ENCODE results near the gene CELF5.

DNA sequence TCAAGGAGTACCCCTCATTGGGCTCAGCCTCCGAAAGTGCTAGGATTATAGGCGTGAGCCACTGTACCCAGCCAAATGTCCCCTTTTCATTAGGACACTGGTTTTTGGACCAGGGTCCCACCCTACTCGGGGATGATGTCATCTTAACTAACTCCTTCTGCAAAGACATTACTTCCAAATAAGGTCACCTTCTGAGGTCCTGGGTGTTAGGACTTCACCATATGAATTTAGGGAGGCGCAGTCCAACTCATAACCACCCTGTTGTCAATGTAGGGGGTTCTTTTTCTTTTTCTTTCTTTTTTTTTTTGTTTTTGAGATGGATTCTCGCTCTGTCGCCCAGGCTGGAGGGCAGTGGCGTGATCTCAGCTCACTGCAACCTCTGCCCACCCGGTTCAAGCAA, 109.2 kb downstream of the CELF5 start:
- no peak for TF ChIP-seq EZH2phosphoT487 (IDR thresholded peaks at IDR 0.05; ENCODE audit: unreplicated experiment)
- TF ChIP-seq, protein P1, sequence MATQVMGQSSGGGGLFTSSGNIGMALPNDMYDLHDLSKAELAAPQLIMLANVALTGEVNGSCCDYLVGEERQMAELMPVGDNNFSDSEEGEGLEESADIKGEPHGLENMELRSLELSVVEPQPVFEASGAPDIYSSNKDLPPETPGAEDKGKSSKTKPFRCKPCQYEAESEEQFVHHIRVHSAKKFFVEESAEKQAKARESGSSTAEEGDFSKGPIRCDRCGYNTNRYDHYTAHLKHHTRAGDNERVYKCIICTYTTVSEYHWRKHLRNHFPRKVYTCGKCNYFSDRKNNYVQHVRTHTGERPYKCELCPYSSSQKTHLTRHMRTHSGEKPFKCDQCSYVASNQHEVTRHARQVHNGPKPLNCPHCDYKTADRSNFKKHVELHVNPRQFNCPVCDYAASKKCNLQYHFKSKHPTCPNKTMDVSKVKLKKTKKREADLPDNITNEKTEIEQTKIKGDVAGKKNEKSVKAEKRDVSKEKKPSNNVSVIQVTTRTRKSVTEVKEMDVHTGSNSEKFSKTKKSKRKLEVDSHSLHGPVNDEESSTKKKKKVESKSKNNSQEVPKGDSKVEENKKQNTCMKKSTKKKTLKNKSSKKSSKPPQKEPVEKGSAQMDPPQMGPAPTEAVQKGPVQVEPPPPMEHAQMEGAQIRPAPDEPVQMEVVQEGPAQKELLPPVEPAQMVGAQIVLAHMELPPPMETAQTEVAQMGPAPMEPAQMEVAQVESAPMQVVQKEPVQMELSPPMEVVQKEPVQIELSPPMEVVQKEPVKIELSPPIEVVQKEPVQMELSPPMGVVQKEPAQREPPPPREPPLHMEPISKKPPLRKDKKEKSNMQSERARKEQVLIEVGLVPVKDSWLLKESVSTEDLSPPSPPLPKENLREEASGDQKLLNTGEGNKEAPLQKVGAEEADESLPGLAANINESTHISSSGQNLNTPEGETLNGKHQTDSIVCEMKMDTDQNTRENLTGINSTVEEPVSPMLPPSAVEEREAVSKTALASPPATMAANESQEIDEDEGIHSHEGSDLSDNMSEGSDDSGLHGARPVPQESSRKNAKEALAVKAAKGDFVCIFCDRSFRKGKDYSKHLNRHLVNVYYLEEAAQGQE (IDR thresholded peaks at IDR 0.05; ENCODE audit: unreplicated experiment), result no peak
- no peak for TF ChIP-seq POLR2AphosphoS5 (IDR thresholded peaks at IDR 0.05; ENCODE audit: low read depth)

Measured in GM23338 (cell line).